Dermis microvascular lymphatic vessel endothelial cell (primary cell): Measurements from ENCODE around the gene PLBD2. TPM values are rescaled to one million over a fixed set of nuclear protein-coding genes. Genes with fewer than 3 reads are reported as not detected.

Source experiments
- DNase-seq, 2 donors: peaks; one replicate each; pipeline versions ENCODE4 v3.0.0 to v3.0.0-alpha.2; 2010; ENCODE audit warnings: low read depth in 2 of 2
- total RNA-seq: library from RNA; depleted of rRNA; stranded (reverse); fragments of >200 nt; gene quantifications from 2 replicates; pipeline ENCODE4 v1.2.1, GENCODE V29; 2014

The PLBD2 gene
- total RNA-seq, 1 donor from 2014 or later = 16.7 TPM

DNA sequence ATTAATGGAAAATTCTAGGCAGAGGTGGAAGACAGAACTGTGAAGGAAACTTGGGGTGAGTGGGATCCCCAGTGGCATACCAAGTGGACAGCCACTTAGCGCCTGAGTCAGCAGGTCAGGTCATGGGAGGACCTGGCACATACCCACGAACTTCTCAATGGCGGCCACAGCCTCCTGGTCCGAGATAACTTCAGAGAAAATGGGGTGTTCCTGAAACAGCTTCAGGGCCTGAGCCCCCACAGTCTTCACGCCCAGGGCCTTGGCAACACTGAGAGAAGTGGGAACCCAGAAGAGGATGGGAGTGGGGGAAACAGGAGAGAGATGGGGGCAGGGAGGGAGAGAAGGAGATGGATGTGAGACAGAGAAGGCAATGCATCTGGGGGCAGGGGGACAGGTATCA lies 35.4 kb downstream of the PLBD2 start:
- no peak for DNase-seq

- DNase-seq = no peak
These were observed 36.7 kb downstream of the PLBD2 start for GRCh38 chr12:113395119-113395518.

DNA sequence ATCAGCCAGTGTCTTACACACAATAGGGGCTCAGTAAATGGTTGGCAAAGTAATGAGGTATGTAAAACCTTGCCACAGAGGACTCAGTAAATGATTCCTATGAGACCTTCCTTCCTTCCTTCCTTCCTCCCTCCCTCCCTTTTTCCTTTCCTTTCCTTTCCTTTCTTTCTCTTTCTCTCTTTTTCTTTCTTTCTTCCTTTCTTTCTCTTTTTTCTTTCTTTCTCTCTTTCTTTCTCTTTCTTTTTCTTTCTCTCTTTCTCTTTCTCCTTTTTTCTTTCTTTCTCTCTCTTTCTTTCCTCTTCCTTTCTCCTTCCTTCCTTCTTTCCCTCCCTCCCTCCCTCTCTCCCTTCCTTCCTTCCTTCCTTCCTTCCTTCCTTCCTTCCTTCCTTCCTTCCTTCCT lies 37.8 kb downstream of the PLBD2 start:
- no peak for DNase-seq

- DNase-seq = no peak
These were observed 38.6 kb downstream of the PLBD2 start for GRCh38 chr12:113396828-113397496.

GRCh38 chr12:113397497-113398197 lies 39.3 kb downstream of the PLBD2 start:
- no peak for DNase-seq

DNA sequence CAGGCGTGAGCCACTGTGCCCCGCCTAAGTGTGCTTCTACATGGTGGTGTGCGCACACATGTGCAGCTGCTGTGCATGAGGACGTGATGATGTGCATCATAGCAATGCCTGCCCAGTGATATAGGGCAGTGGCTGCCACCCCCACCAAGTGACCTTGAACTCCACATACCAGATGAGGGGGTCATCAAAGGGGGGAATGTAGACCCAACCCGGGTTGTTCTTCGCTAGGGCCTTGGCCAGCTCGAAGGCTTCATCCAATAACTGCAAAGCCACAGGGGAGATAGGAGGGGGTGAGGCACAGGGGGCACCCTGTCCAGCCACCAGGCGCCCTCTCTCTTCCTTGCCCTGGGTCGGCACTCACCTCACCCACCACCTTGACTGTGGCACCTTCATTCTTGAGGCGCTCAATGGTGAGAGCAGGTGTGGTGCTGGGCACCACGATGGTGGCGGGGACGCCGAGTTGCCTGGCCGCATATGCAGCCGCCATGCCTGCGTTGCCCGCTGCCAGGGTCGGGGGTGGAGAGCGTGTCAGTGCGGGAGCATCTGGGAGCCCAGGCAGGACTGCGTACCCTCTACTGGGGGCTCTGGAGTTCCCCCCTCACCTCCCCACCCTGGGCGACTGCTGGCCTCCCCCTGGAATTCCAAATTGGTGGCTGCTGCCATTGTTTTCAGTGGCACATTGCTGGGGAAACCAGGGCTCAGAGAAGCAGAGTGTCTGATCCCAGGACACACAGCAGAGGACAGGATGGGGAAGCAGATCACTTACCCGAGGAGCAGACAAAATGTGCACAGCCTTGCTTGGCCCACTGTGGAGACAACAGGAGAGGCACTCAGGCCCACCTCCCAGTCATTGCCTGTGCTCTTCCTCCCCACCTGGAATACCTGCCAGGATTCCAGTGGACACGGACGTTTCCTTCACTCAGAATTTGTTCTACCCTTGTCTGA lies 40.2 kb downstream of the PLBD2 start:
- no peak for DNase-seq

DNA sequence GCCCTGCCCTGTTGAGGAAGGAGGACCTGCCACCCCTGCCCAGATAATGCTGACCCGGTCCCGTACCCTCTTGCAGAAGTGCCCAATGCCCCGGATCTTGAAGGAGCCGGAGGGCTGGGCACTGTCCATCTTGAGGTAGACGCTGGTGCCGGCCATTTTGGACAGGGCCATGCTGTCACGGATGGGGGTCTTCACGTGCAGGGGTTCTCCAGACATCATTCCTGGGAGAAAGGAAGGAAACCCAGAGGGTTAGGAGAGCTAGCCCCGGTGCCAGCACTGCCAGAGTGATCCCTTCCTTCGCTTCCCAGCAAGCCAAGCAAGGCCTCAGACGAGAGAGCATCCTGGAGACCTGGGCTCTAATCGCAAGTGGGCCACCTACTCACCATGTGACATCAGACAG lies 41.1 kb downstream of the PLBD2 start:
- DNase-seq = no peak

DNA sequence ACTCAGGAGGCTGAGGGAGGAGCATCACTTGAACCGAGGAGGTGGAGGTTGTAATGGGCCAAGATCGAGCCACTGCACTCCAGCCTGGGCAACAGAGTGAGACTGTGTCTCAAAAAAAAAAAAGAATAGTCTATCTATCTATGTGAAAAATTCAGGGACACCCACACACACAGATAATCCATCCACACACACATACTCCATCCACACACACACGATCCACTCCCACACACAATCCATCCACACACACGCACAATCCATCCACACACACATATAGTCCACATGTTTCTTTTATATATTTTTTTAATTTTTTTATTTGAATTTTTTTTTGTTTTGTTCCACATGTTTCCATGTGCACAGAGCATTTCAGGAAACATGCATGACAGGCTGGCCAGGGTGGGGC lies 42.0 kb downstream of the PLBD2 start:
- no peak for DNase-seq

- DNase-seq = no peak
These were observed 42.9 kb downstream of the PLBD2 start for GRCh38 chr12:113401066-113402000.

DNA sequence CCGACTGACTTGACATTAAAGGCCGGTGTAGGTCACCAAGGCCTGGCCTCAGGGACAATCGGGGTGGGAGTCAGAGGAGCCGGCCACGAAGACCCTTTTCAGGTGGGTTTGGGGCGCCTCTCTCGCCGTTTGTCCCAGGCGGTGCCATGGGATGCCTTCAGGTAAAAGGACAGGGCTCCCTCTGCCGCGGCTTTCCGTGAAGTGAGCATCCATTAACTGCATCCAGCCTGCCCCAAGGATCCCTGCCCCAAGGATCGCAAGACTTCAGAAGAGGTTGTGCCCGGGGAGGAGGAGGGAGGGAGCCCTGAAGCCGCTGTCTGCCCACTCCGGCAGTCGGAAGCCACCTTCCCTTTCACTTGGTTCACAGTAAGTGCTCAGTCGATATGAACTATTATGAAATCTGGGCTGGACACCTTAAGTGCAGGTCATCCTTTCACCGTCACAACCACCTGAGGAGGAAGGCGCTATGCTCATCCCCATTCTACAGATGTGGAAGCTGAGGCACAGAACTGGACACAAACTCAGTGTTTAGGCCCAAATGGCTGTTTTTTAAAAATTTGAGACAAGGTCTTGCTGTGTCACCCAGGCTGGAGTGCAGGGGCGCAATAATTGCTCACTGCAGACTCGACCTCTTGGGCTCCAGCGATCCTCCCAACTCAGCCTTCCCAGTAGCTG lies 44.3 kb downstream of the PLBD2 start:
- no peak for DNase-seq

- peak; percentile 21 to 40 for DNase-seq
These were observed 45.3 kb downstream of the PLBD2 start, which contains the start of gene SDS for GRCh38 chr12:113403435-113404415. TSS of gene SDS (minus strand) at chr12:113403887. CDS start at chr12:113399708, 4,179 bp downstream.

DNA sequence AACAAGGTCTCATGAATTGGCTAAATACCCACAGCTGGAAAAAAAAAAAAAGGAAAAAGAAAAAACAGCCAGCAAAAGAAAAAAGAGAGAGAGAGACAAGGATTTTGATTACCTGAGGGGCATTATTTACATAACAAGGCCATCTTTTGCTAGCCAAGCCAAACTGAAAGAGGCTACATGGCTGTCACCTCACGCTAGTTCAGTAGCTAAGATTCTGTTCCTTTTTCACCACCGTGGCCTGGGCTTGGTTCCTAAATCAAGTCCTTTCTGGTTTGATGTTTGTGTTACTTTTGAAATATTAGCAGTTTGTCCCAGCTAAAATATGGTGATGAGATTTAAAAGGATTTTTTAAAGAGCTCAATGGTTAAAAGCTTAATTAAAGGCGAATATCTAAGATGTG lies 47.3 kb downstream of the PLBD2 start:
- no peak for DNase-seq

- no peak for DNase-seq
These were observed 49.7 kb downstream of the PLBD2 start for GRCh38 chr12:113407931-113408600.

DNA sequence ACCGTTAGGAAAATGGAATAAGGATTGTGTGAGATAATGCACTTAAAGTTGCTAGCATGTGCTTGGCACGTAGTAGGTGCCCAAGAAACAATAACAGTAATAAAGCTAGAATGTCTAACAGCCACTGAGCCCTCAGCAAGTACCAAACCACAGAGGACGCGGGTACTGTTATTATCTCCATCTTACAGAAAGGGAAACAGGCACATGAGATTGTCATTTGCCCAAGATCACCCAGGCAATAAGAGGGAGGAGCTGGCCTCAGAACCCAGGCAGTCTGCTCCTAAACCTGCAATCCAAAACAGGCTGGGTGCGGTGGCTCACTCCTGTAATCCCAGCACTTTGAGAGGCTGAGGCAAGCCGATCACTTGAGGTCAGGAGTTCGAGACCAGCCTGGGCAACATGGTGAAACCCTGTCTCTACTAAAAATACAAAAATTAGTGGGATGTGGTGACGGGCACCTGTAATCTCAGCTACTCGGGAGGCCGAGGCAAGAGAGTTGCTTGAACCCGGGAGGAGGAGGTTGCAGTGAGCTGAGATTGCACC lies 50.4 kb downstream of the PLBD2 start:
- no peak for DNase-seq

GRCh38 chr12:113409462-113410124 lies 51.2 kb downstream of the PLBD2 start:
- DNase-seq = no peak

DNA sequence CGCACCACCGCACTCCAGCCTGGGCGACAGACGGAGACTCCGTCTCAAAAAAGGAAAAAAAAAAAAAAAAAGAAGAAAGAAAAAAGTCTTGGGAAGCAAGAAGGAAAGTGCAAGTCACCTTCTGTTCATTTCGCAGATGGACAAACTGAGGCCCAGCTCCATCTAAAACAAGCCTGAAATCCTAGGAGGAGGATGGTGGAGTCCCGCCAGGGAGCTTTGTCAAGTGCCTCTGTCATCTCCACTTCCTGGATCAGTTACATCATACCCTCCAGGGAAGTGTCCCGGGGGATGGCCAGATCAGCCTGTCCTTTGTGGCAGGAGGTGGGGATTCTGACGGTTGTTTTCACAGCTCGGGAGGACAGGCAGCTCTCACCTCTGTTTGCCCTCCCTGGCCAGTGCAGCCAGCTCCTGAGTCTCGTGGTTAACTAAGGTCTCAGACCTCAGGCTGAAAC lies 55.1 kb downstream of the PLBD2 start:
- peak in 1 of 2 donors; percentile 7 for DNase-seq

DNA sequence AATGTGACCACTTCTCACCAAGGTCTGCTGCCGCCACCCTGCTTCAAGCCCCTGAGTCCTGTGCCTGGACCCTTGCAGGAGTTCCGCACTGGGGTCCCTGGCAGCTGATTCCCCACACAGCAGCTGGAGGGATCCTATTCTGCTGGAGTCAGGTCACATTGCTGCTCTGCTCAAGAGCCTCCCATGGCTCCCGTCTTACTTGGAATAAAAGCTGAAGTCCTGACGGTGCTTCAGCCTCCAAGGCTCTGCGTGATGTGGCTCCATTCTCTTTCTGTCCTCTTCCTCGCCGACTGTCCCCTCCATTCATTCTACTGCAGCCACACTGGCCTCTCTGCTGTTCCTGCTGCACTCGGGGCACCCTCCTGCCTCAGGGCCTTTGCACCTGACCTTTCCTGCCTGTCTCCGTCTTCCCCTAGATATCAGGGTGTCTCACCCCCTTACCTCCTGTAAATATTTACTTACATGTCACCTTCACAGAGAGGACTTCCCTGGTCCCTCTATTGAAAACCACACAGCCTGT lies 56.2 kb downstream of the PLBD2 start:
- no peak for DNase-seq
